ENCODE data around the gene HOXB1.

Gene HOXB1

GRCh38 chr17:48498164-48498850 is 32.5 kb downstream of the HOXB1 start:
- no peaks in the 10 kb centered on the region for H3K4me1 ChIP-seq (ENCODE audit: control insufficient read depth in 1 of 2, insufficient read depth in 1 of 2, low read depth in 1 of 2, low read length in 1 of 2)
- peaks cover 91% of the 10 kb centered on the region for H3K27me3 ChIP-seq
- no peaks in the 10 kb centered on the region for H3K9me3 ChIP-seq
- no peak for TF ChIP-seq CTCF (IDR thresholded peaks at IDR 0.05)
- H3K4me3 ChIP-seq (ENCODE audit: low read depth in 1 of 2, low read length in 1 of 2), result no peak overlapping the region
- no peaks in the 10 kb centered on the region for H3K36me3 ChIP-seq
- H3K27ac ChIP-seq, result no peak overlapping the region

- H3K9me3 ChIP-seq, result no peaks in the 10 kb centered on the region
- no peaks in the 10 kb centered on the region for H3K36me3 ChIP-seq
- no peak overlapping the region for H3K27ac ChIP-seq
- TF ChIP-seq CTCF (IDR thresholded peaks at IDR 0.05), result no peak
- peaks cover 0 to 7% of the 10 kb centered on the region in 2 experiments for H3K4me1 ChIP-seq (ENCODE audit: control insufficient read depth in 1 of 2, insufficient read depth in 1 of 2, low read depth in 1 of 2, low read length in 1 of 2)
- H3K27me3 ChIP-seq, result peaks cover 92% of the 10 kb centered on the region
- H3K4me3 ChIP-seq (ENCODE audit: low read depth in 1 of 2, low read length in 1 of 2), result no peak overlapping the region
Measured at GRCh38 chr17:48497103-48497502, 33.7 kb downstream of the HOXB1 start.

GRCh38 chr17:48494335-48494734 is 36.5 kb downstream of the HOXB1 start:
- peaks cover 99% of the 10 kb centered on the region for H3K27me3 ChIP-seq
- H3K36me3 ChIP-seq, result no peaks in the 10 kb centered on the region
- H3K27ac ChIP-seq, result no peak overlapping the region
- TF ChIP-seq CTCF (IDR thresholded peaks at IDR 0.05), result no peak
- peaks cover 0 to 7% of the 10 kb centered on the region in 2 experiments for H3K4me1 ChIP-seq (ENCODE audit: control insufficient read depth in 1 of 2, insufficient read depth in 1 of 2, low read depth in 1 of 2, low read length in 1 of 2)
- H3K4me3 ChIP-seq (ENCODE audit: low read depth in 1 of 2, low read length in 1 of 2), result no peak overlapping the region
- H3K9me3 ChIP-seq, result no peaks in the 10 kb centered on the region

GRCh38 chr17:48492401-48493298 is 38.2 kb downstream of the HOXB1 start:
- no peak overlapping the region for H3K4me3 ChIP-seq (ENCODE audit: low read depth in 1 of 2, low read length in 1 of 2)

More at GRCh38 chr17:48492401-48493298, 38.2 kb downstream of the HOXB1 start:
- Histone ChIP-seq H3K4me1 (ENCODE audit: control insufficient read depth in 1 of 2, insufficient read depth in 1 of 2, low read depth in 1 of 2, low read length in 1 of 2) (peaks cover 0 to 7% of the 10 kb centered on the region in 2 experiments), H3K36me3 (no peaks in the 10 kb centered on the region), H3K9me3 (no peaks in the 10 kb centered on the region), H3K27ac (no peak overlapping the region), H3K27me3 (peaks cover 96% of the 10 kb centered on the region)
- no peak for TF ChIP-seq CTCF (IDR thresholded peaks at IDR 0.05)
